ENCODE data around the gene TSPY10. TPM values are rescaled to one million over a fixed set of nuclear protein-coding genes. Genes with fewer than 3 reads are reported as not detected.
"Not testable (repeated sequence)": the region's sequence is repeated elsewhere in the genome, so short reads cannot be mapped to it uniquely, and the experiment has no call there.

The TSPY10 gene
- polyA plus RNA-seq, result not detected
- long read RNA-seq, donor 1, result 0 reads
- long read RNA-seq, donor 2, result 0 reads
- long read RNA-seq, donor 3, result 0 reads
- long read RNA-seq, donor 4, result 0 reads
- long read RNA-seq, donor 5, result 0 reads
- long read RNA-seq, donor 6, result 0 reads
- long read RNA-seq, donor 7, result 0 reads
- long read RNA-seq, donor 8, result 0 reads
- long read RNA-seq, donor 9, result 0 reads
- long read RNA-seq, donor 10, result 0 reads

DNA sequence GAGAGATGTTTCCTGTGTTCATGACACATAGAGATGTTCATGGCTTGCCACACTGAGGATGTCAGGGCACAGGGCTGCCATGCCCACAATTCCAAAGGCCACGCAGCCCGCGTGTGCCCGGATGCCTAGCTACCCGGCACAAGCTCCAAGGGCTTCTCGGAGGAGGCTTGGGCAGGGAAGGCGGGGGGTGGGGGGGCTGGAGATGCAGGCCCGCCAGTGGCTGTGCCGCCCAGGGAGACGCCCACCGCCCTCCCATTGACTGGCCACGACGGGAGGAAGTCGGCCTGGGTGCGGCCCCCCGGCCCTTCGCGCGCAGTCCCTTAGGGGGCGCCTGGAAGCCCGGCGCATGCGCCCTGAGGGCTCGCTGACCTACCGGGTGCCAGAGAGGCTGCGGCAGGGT lies at the start of gene TSPY10:
TSS of gene TSPY10 (plus strand) at position 301 of the 400 bp plus-strand sequence. CDS start at position 347, 46 bp downstream.
- H3K27ac ChIP-seq (ENCODE audit: low read depth in 1 of 3, low read length in 2 of 3); H3K27me3 ChIP-seq (ENCODE audit: control insufficient read depth in 3 of 3, insufficient read depth in 3 of 3, low read length in 3 of 3); H3K4me3 ChIP-seq (ENCODE audit: low read depth in 1 of 3, low read length in 3 of 3); FAIRE-seq; H3K4me1 ChIP-seq (ENCODE audit: control insufficient read depth in 3 of 3, insufficient read depth in 2 of 3, low read depth in 1 of 3, low read length in 2 of 3); DNase-seq; H3K9me3 ChIP-seq (ENCODE audit: control insufficient read depth in 2 of 2, insufficient read depth in 1 of 2, low read depth in 1 of 2, low read length in 1 of 2); H3K36me3 ChIP-seq (ENCODE audit: control insufficient read depth in 3 of 3, insufficient read depth in 2 of 3, low read depth in 1 of 3, low read length in 3 of 3): not testable (repeated sequence)
- no CpG with 5 or more reads among the region's 26 CpGs for WGBS, 3 donors

- DNase-seq; H3K4me3 ChIP-seq (ENCODE audit: low read depth in 1 of 3, low read length in 3 of 3); H3K27me3 ChIP-seq (ENCODE audit: control insufficient read depth in 3 of 3, insufficient read depth in 3 of 3, low read length in 3 of 3); H3K36me3 ChIP-seq (ENCODE audit: control insufficient read depth in 3 of 3, insufficient read depth in 2 of 3, low read depth in 1 of 3, low read length in 3 of 3); H3K27ac ChIP-seq (ENCODE audit: low read depth in 1 of 3, low read length in 2 of 3); FAIRE-seq; H3K9me3 ChIP-seq (ENCODE audit: control insufficient read depth in 2 of 2, insufficient read depth in 1 of 2, low read depth in 1 of 2, low read length in 1 of 2); H3K4me1 ChIP-seq (ENCODE audit: control insufficient read depth in 3 of 3, insufficient read depth in 2 of 3, low read depth in 1 of 3, low read length in 2 of 3): not testable (repeated sequence)
- no CpG with 5 or more reads among the region's 26 CpGs for WGBS, 3 donors
Measured at GRCh38 chrY:9486967-9487366, 40.7 kb upstream of the TSPY10 start, which contains the start of gene TSPY9. Gene TSPY9 (plus strand): TSS chrY:9487267. CDS start chrY:9487313, 46 bp downstream.

DNA sequence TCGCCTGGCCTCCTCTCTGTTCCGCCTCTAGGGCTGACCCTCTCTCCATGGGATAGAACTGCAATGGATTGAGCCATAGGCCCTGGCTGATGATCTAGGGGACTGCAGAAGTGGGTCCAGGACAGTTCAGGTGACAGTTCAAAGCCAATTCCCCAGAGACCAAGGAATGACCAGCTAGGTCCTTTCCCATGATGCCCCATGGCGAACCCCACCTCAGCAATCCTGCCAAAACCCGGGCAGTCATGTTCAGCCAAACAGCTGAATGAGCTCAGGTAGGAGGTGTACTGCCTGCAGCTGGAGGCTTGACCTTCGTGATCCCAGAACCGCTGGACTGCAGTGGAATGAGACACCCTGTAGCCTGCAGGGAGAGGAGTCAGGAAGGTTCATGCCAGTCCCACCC lies 23.3 kb upstream of the TSPY10 start:
- not testable (repeated sequence) for H3K4me3 ChIP-seq (ENCODE audit: low read depth in 1 of 3, low read length in 3 of 3); FAIRE-seq; DNase-seq; H3K4me1 ChIP-seq (ENCODE audit: control insufficient read depth in 3 of 3, insufficient read depth in 2 of 3, low read depth in 1 of 3, low read length in 2 of 3); H3K36me3 ChIP-seq (ENCODE audit: control insufficient read depth in 3 of 3, insufficient read depth in 2 of 3, low read depth in 1 of 3, low read length in 3 of 3); H3K27ac ChIP-seq (ENCODE audit: low read depth in 1 of 3, low read length in 2 of 3); H3K27me3 ChIP-seq (ENCODE audit: control insufficient read depth in 3 of 3, insufficient read depth in 3 of 3, low read length in 3 of 3); H3K9me3 ChIP-seq (ENCODE audit: control insufficient read depth in 2 of 2, insufficient read depth in 1 of 2, low read depth in 1 of 2, low read length in 1 of 2)
- WGBS, 3 donors, result 40 to 77% (median 67%) methylated on average over 1 to 2 of the region's 6 CpGs

DNA sequence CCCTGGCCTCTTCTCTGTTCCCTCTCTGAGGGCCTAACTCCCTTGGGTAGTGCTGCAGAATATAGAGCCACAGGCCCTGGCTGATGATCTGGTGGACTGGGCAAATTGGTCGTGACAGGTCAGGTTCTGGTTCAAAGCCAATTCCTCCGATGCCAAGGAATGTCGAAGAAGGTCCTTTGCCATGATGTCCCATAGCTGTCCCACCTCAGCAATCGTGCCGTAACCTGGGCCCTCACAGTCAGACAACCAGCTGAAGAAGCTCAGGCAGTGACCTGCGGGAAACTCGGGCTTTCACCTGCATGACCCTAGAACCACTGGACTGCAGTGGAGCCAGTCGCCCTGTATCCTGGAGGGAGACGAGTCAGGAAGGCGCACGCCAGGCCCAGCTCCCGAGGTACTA lies 11.4 kb upstream of the TSPY10 start:
- H3K27me3 ChIP-seq (ENCODE audit: control insufficient read depth in 3 of 3, insufficient read depth in 3 of 3, low read length in 3 of 3); H3K9me3 ChIP-seq (ENCODE audit: control insufficient read depth in 2 of 2, insufficient read depth in 1 of 2, low read depth in 1 of 2, low read length in 1 of 2); H3K36me3 ChIP-seq (ENCODE audit: control insufficient read depth in 3 of 3, insufficient read depth in 2 of 3, low read depth in 1 of 3, low read length in 3 of 3); H3K27ac ChIP-seq (ENCODE audit: low read depth in 1 of 3, low read length in 2 of 3); H3K4me1 ChIP-seq (ENCODE audit: control insufficient read depth in 3 of 3, insufficient read depth in 2 of 3, low read depth in 1 of 3, low read length in 2 of 3); H3K4me3 ChIP-seq (ENCODE audit: low read depth in 1 of 3, low read length in 3 of 3); DNase-seq; FAIRE-seq: not testable (repeated sequence)
- WGBS, 3 donors, result 80 to 94% (median 84%) methylated on average over 2 to 7 of the region's 12 CpGs

Other genes starting within 250 kb of the TSPY10 start
- not detected for gene TSPY4, start 190.4 kb upstream of the TSPY10 start, polyA plus RNA-seq
- not detected for gene TSPY8, start 170.1 kb upstream of the TSPY10 start, polyA plus RNA-seq
- not detected for gene TSPY3, start 129.5 kb upstream of the TSPY10 start, polyA plus RNA-seq
- not detected for gene TSPY1, start 60.9 kb upstream of the TSPY10 start, polyA plus RNA-seq
- gene TSPY9, start 40.6 kb upstream of the TSPY10 start, polyA plus RNA-seq, result not detected

Data from small intestine (tissue), 16 donors.